ENCODE results near the gene FAM110D.

DNA sequence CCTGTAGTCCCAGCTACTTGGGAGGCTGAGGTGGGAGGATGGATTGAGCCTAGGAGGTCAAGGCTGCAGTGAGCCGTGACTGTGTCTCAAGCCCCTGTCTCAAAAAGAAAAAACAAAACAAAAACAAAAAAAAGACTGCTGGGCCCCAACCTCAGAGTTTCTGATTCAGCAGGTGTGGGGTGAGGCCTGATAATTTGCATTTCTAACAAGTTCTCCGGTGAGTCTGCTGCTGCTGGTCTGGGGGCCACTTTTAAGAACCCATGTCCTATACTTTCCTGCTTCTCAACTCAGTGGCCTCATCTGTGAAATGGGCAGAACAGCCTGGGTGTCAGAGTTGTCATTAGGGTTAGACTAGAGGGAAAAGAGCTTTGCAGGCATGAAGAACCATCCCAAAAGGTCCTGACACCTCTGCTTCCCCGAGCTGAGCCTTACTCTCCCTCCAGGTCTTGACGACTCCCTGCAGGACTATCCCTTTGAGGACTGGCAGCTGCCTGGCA, 21.2 kb downstream of the FAM110D start:
- TF ChIP-seq RCOR1 (IDR thresholded peaks at IDR 0.05; ENCODE audit: low read length) (no peak), SMC3 (IDR thresholded peaks at IDR 0.05; ENCODE audit: low read depth, low read length) (no peak), RFX5 (IDR thresholded peaks at IDR 0.05; ENCODE audit: low read length) (no peak), FOXM1 (IDR thresholded peaks at IDR 0.05; ENCODE audit: low read depth) (no peak), GABPA (IDR thresholded peaks at IDR 0.05; ENCODE audit: low read depth) (no peak), EZH2phosphoT487 (IDR thresholded peaks at IDR 0.05; ENCODE audit: borderline replicate concordance, low read depth) (no peak), POLR2AphosphoS5 (IDR thresholded peaks at IDR 0.05; ENCODE audit: low read depth, low read length) (no peak), YY1 (IDR thresholded peaks at IDR 0.05; ENCODE audit: low read depth) (no peak), EP300 (IDR thresholded peaks at IDR 0.05; ENCODE audit: borderline replicate concordance in 1 of 2, low read depth in 1 of 2, low read length in 1 of 2) (no peak), CHD2 (IDR thresholded peaks at IDR 0.05; ENCODE audit: low read length, partially characterized antibody) (no peak), RAD21 (IDR thresholded peaks at IDR 0.05; ENCODE audit: low read length) (no peak), NFIC (IDR thresholded peaks at IDR 0.05; ENCODE audit: borderline replicate concordance) (no peak)
- TF ChIP-seq, protein P1, sequence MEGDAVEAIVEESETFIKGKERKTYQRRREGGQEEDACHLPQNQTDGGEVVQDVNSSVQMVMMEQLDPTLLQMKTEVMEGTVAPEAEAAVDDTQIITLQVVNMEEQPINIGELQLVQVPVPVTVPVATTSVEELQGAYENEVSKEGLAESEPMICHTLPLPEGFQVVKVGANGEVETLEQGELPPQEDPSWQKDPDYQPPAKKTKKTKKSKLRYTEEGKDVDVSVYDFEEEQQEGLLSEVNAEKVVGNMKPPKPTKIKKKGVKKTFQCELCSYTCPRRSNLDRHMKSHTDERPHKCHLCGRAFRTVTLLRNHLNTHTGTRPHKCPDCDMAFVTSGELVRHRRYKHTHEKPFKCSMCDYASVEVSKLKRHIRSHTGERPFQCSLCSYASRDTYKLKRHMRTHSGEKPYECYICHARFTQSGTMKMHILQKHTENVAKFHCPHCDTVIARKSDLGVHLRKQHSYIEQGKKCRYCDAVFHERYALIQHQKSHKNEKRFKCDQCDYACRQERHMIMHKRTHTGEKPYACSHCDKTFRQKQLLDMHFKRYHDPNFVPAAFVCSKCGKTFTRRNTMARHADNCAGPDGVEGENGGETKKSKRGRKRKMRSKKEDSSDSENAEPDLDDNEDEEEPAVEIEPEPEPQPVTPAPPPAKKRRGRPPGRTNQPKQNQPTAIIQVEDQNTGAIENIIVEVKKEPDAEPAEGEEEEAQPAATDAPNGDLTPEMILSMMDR (IDR thresholded peaks at IDR 0.05): no peak
- TF ChIP-seq, protein P2, sequence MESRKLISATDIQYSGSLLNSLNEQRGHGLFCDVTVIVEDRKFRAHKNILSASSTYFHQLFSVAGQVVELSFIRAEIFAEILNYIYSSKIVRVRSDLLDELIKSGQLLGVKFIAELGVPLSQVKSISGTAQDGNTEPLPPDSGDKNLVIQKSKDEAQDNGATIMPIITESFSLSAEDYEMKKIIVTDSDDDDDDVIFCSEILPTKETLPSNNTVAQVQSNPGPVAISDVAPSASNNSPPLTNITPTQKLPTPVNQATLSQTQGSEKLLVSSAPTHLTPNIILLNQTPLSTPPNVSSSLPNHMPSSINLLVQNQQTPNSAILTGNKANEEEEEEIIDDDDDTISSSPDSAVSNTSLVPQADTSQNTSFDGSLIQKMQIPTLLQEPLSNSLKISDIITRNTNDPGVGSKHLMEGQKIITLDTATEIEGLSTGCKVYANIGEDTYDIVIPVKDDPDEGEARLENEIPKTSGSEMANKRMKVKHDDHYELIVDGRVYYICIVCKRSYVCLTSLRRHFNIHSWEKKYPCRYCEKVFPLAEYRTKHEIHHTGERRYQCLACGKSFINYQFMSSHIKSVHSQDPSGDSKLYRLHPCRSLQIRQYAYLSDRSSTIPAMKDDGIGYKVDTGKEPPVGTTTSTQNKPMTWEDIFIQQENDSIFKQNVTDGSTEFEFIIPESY (IDR thresholded peaks at IDR 0.05; ENCODE audit: borderline replicate concordance, low read depth): no peak
